Activated CD8-positive, alpha-beta memory T cell treated with anti-CD3 and anti-CD28 coated beads, Interleukin-2, amount 50 U/mL, for 4 hours (primary cell): Measurements from ENCODE around the gene MCRS1.

Experiments used
- DNase-seq: peaks from one replicate; pipeline ENCODE4 v3.0.0-alpha.2; 2020

The MCRS1 gene

DNA sequence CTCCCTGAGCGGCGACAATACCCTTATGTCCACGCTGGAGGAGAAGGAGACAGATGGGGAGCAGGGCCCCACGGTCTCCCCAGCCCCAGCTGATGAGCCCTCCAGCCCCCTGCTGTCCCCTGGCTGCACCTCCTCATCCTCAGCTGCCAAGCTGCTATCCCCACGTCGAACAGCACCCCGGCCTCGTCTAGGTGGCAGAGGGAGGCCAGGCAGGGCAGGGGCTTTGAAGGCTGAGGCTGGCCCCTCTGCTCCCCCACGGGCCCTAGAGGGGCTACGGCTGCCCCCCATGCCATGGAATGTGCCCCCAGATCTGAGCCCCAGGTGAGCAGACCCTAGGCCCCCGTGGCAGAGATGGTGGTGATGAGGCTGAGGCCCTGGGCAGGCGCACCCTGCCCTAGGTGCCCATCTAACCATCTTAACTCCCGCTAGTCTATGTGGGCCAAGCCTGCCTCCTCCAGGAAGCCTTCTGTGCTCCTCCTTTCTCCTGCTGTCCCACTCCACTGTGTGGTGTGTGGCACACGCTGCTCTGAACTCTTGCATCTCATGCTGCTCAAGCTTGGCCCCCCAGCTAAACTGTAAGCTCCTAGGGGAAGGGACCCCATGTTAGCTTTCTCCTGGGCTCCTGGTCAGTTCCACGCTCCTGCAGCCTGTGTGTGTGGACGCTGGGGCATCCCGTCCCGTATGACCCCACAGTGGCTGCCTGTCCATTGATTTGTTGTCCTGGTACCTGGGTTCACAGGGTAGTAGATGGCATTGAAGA lies 12.1 kb downstream of the MCRS1 start:
- no peak for DNase-seq

DNA sequence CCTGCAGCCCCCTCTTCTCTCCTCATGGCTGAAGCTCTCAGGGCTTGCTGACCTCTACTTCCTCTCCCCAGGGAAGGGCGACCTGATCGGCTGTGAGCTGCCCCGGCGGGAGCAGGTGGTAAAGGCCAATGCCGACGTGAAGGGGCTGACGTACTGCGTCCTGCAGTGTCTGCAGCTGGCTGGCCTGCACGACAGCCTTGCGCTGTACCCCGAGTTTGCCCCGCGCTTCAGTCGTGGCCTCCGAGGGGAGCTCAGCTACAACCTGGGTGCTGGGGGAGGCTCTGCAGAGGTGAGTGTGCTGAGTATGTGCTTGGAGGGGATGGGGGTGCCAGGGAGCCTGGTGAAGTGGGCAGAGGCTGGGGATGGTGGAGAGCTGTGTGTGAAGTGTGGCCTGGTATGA lies 13.7 kb downstream of the MCRS1 start:
- DNase-seq, result no peak

DNA sequence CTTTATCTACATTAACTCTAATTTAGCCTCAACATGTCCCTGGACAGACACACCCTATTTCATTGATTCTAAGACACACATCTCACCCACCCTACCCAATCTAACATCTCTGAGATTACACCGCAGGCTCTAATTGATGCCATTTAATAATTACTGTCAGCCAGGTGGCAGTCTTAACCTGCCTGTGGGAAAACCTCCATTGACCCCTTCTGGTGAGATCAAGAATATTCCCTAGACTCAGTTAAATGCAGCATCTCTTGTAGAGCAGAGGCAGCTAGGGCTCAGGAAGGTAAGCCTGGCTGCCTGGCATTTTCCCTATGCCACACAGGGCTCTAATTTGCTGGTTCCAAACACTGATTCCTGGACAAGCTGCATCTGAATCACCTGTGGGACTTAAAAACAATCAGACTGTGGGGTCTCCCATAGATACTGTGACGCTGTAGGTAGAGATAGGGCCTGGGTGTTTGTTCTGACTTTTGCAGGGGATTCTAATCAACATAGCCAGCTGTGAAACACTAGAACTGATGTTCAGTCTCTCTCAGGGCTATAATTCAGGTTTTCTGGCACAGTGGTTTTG lies 14.3 kb downstream of the MCRS1 start:
- DNase-seq, result no peak

DNA sequence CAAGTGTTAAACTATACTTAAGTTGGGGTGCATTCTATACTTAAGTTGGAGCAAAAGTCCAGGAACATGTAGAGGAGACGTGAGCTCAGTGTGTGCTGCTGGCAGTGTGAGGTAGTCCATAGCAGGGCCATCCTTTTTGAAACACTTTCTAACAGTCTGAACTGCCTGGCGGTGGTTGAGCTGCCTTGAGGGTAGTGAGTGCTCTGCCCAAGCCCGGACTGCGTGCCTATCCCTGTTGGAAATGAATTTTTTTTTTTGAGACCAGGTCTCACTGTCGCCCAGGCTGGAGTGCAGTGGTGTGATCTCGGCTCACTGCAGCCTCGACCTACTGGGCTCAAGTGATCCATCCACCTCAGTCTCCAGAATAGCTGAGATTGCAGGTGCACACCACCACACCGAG lies 15.0 kb downstream of the MCRS1 start:
- DNase-seq, result no peak

DNA sequence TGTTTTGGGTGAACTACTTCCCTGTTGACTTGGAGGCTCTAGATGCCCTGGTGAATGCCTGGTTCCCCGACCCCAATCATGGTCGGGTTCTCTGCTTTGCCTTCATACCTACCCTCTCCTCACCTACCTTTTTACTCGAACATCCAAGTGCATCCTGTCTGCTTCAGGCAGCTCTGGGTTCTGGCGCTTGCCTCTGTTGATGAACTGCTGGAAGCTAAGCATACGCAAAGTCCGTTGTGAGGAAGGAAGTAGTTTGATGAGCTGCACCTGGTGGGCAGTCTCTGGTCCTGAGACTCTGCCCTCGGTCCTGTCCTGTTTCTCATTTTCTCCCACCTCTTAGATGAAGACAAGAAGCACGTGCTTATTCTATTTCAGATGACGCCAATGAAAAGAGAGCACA lies 15.5 kb downstream of the MCRS1 start:
- DNase-seq, result no peak

DNA sequence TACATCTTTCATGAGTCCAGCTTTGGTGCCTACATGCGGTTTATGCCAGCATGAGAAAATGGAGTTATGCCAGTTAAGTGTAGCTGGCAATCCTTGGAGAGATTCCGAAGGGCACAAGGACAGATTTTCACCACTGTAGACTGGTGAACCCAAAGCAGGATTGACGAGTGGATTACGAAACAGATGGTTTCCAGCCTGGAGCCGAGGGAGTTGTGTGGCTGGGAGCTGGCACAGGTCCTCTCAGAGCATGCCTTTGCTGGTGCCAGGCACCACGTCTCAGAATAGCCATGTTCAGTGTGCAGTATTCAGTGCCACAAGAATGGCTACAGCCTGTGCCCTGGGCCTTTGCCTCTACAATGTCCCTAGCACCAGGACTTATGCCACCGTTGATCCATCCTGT lies 15.9 kb downstream of the MCRS1 start:
- no peak for DNase-seq

DNA sequence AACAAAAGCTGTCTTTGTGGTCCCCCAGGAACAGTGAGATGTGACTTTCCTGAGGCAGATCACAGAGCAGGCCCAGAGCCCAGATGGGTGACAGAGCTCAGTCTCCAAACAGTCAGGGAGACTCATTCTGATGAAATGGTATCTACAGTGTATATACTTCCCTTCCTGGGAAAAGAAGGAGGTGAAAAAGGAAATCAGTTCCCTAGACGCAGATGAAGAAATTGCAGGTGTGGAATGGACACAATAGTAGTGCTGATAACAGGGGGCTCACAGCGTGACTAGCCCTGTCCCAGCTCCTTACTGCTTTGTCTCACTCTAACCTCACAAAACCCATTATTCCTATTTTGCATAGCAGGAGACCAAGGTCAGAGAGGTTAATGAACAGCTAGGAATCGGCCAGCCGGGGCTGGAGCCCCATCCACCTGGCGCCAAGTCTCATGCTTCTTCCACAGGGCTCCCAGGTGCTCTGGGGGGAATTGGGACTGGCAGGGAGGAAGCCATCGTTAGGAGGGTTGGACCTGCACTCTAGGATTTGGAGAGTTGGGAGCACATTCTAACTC lies 17.2 kb downstream of the MCRS1 start:
- DNase-seq, result no peak

DNA sequence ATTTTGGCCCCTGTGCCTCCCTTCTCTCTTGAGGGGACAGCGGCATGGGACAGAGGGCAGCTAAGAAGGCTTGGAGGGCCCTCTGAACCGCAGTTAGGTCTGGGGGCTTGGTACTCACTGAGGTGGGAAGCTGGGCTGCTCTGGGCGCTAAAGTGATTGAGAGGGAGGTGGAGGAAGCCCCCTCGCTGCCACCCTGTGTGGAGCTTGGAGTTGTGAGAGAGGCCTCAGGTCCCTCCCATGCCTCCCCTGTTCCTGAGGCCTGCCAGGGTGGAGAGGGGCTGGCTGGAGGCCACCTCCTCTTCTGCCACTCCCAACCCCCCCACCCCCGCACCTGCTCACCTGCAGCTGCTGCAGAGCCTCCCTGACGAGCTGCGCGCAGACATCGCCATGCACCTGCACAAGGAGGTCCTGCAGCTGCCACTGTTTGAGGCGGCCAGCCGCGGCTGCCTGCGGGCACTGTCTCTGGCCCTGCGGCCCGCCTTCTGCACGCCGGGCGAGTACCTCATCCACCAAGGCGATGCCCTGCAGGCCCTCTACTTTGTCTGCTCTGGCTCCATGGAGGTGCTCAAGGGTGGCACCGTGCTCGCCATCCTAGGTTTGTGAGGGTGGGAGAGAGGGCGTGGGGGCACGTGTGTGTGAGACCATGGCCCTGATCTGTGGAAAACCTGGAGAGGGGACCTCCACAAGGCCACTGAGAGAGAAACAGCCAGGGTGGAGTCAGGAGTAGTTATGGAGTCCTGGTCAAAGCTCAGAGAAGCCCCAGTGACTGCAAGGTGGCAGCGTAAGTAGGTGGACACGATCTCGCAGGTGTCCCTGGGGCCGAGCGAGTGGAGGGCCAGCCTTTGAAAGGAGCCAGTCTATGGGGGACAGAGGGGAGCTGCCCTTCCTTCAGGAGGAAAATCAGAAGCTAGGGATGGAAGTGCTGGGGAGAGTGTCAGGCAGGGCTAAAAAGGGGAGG lies 17.9 kb downstream of the MCRS1 start:
- no peak for DNase-seq

DNA sequence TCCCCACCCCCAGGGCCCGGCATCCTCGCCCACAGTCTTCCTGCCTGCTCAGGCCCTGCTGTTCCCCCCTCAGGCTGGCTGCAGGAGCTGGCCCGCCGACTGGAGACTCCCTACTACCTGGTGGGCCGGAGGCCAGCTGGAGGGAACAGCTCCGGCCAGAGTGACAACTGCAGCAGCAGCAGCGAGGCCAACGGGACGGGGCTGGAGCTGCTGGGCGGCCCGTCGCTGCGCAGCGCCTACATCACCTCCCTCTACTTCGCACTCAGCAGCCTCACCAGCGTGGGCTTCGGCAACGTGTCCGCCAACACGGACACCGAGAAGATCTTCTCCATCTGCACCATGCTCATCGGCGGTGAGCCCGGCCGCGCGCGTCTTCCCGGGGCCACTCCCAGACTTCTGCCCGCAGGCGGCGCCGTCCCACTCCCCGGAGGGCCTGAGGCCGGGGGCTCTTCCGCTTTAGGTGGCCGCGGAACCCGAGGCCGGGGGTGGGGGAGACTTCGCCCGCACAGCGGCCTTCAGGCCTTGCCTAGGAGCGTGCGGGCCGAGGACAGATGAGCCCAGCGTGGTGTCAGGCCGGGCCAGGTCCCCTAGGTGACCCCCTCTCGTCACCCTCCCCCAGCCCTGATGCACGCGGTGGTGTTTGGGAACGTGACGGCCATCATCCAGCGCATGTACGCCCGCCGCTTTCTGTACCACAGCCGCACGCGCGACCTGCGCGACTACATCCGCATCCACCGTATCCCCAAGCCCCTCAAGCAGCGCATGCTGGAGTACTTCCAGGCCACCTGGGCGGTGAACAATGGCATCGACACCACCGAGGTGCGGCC lies 18.9 kb downstream of the MCRS1 start:
- peak; percentile 39 for DNase-seq

DNA sequence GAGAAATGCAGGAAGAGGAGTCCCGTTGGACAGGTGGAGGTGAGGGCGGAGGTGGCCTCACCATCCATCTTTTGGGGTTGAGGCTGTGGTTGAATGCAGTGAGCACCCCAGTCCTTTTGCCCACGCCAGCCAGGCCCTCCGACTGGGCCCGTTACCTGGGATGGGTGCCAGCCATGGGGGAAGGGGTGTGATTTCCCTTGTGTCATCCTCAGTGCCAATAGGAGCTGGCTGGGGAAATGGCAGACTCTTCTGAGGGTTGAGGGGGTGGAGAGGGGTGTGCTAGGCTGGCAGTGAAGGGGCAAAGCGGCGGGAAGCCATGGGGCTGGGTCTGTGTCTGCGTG lies 19.5 kb downstream of the MCRS1 start:
- no peak for DNase-seq

DNA sequence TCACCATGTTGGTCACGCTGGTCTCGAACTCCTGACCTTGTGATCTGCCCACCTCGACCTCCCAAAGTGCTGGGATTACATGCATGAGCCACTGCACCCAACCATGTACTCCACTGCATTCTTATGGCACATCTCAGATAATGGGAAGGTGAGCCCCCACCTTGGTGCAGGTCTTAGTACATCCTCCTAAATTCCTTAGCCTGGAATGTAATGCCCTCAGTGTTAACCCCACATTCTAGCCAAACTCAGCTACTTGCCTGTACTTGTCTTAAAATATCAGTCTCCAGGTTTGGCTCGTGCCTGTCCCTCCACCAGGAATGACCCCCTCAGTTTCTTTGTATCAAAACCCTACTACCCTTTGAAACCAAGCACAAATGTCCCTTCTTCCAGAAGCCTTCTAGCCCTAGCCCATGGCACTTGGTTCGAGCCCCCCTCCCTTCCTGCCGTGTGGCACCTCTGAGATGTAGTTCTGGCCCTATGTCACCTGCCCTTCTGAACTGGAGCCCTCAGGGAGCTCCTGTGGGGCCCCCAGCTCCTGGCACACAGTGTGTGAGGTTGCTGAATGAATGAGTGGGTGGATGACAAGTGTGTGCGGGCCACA lies 20.8 kb downstream of the MCRS1 start:
- no peak for DNase-seq

DNA sequence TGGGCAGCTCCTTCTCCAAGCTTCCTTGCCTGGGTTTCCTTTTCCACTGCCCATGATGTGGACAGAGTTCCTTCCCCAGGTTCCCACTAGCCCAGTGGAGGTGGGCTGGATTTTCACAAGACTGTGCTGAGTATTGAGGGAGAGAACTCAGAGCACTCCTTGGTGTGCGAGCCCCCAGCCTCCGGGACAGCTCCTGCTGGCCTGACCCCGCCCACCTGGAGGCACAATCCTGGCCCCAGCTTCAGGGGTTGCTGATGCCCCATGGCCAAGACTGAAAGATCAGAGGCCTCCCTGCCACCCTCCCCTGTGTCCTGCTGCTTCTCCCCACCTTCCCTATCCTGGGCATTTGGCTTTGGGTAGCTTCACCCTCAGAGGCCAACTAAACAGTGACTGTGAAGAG lies 21.5 kb downstream of the MCRS1 start:
- DNase-seq, result no peak

DNA sequence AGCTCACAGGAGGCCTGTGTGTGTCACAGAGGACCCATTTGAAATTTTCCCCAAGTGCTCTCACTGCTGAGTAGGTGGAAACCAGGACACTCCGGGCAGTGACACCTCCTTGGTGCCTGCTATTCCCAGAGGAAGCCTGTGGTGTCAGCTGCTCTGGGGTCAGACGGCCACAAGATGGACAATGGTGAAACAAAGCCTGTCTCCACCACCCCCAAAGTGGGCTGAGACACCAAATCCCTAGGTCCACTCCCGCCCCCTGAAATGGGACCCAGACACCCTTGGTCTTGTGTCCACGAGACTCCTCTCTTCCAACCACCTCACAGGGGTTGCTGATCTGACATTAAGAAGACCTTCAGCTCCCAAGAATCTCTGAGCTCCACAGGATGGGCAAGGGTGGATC lies 22.1 kb downstream of the MCRS1 start:
- no peak for DNase-seq

DNA sequence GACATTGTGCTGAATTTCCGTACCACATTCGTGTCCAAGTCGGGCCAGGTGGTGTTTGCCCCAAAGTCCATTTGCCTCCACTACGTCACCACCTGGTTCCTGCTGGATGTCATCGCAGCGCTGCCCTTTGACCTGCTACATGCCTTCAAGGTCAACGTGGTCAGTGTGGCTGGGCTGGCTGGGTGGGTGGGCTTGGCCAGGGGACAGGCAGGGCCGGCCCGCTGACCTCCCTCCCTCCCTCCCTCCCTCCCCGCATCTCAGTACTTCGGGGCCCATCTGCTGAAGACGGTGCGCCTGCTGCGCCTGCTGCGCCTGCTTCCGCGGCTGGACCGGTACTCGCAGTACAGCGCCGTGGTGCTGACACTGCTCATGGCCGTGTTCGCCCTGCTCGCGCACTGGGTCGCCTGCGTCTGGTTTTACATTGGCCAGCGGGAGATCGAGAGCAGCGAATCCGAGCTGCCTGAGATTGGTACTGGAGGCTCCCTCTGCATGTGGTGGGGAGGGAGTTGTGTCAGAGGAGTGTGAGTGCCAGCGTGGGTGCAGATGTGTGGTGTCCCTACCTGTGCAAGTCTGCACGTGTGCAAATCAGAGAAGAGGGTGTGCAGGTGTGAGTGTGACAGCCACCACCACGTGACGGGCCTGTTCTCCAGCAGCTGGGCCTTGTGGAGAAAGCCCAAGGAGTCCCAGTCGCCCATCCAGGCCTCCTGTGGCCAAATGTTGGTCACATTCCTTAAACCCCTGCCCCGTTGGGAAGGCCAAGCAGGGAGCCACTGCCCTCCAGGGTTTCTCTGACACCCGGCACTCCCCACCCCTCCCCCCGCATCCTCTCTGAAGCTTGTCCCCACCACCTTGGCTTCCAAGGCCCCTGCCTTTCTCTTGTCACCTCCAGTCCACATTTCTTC lies 23.8 kb downstream of the MCRS1 start:
- no peak for DNase-seq

DNA sequence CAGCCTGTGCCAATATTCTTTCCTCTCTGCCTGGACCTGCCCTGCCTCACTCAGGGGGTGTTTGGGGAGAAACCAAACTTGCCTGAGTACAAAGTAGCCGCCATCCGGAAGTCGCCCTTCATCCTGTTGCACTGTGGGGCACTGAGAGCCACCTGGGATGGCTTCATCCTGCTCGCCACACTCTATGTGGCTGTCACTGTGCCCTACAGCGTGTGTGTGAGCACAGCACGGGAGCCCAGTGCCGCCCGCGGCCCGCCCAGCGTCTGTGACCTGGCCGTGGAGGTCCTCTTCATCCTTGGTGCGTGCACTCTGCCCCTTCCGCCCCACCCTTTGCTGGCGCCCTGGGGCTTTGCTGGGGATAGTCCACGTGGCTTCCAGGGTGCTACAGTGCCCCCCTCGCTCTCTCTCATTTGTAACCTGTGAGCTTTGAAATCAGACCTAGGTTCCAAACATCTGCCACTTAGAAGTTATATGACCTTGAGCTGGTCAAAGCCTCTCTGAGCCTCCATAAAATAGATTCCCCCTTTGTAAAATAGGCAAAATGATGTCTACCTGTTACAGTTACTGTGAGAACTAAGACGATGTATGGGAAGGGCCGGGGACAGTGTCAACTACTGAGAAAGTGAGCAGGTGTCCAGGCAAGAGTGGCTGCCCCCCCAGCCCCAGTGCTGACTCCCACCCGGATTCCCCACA lies 24.6 kb downstream of the MCRS1 start:
- no peak for DNase-seq

DNA sequence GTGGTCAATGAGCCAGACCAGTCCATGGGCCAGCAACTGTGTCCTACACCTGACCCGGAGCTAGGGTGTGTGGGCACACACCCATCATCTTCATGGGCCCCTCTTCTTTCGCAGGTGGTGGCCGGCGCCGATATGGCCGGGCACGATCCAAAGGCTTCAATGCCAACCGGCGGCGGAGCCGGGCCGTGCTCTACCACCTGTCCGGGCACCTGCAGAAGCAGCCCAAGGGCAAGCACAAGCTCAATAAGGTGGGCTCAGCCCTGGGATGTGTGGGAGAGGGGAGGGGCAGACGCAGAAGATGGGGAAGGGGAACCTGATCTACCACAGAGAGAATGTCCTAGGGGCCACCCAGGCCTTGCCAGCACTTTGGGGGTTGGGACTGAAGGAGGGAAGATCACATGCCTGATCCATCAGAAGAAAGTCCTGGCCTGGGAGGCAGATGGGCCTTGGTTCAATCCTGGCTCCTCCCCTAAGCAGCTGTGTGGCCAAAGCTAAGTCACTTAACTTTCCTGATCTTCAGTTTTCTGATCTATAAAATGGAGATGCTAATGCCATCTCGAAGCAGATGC lies 25.3 kb downstream of the MCRS1 start:
- DNase-seq, result no peak

DNA sequence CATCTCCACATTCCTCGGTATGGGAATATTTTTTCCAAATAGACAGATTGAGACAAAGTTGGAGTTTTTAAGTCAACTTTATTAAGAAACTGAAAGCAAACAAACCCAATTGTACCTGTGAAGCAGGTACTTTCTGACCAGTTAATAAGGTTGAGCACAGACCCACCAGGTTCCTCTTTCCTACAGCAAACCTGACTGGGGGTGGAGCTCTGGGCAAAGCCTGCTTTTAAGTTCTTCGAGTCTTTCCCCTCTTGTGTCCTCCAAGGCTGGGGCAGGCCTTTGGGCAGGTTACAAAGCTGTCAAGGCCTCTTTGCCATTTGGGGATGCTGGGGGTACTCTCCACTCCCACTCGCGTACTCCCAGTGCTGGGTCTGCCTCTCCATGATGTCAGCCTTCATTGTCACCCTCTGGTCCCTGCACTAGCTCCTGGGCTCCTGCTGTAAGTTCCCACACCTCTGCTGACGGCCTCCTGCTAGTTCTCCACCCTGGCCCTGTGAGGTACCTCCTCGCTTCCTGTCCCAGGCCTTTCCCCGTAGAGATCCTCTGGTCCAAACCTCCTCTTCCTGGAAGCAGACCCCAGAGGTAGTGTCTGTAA lies 25.9 kb downstream of the MCRS1 start:
- no peak for DNase-seq

DNA sequence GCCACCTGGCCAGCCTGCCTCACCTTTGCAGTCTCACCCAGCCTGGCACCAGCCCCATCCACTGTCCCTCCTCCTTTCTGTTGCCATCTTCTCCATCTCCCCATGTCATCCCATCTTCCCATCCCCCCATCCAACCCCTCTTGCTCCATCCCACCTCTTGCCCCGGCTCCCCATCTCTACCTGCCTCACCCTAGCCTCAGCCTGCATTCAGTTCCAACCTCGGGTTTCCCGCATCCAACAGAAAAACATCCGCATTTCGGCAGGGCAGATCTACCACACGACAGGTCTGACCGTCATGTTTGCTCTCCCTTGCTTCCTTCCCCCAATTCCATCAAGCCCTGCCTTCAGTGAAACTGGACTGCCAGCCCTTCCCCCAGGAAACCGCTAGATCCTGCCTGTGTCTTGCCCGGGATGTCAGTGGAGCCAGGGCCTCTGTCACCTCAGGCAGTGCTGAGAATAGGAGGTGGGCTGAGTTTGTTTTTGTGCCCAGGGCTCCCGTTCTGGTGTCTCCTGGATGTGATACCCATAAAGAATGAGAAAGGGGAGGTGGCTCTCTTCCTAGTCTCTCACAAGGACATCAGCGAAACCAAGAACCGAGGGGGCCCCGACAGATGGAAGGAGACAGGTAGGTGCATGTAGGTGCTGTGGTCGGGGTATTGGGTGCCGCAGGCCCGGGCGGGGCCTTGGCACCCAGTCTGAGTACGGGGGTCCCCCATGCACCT lies 26.6 kb downstream of the MCRS1 start:
- no peak for DNase-seq
